GM18511 (cell line): Measurements from ENCODE around the gene KCTD16.

Experiments
- ATAC-seq: cut with Tn5 transposase; IDR thresholded peaks from one replicate; pipeline ENCODE4 v1.9.1; 2021; ENCODE audit warnings: mild to moderate bottlenecking, moderate library complexity; ENCODE audit not compliant: unreplicated experiment

The KCTD16 gene

DNA sequence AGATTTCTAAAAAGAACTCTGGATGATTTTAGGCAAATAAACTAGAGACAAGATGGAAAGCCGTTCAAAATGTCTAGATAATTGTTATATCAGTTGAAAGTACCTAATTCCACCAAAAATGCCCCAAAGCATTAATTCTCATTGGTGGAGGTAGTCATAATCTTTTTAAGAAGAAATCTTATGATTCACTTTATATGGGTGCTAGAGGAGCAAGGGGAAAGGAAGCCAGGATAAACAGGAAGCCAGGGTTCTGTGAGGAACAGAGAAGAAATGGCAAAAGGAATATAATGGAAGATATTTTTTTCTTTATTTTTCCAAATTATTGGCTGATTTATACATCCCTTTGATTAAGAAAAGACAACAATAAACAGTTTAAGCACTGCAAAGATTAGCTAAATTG, 8.0 kb upstream of the KCTD16 start:
- ATAC-seq, result no peak

DNA sequence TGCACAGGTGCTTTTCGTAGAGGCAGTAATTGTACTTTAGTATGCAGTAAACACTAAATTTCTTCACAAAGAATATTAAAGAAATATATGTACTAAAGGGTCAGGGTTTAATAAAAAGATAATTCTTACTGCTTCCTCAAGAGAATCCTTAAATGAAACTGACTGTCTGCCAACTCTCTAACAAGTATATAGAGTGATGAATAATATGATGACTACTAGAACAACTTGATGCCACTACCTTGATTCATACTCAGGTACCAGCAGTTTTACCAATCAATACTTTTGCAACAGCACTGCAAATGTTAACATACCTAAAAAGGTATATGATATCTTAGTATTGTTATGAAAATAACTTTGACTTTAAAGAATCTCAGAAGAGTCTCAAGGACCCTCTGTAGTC, 4.0 kb upstream of the KCTD16 start:
- no peak for ATAC-seq

GRCh38 chr5:144167998-144168397, 2.7 kb upstream of the KCTD16 start:
- ATAC-seq, result no peak

GRCh38 chr5:144169904-144170275, 783 bp upstream of the KCTD16 start:
- peak; percentile 3 for ATAC-seq

DNA sequence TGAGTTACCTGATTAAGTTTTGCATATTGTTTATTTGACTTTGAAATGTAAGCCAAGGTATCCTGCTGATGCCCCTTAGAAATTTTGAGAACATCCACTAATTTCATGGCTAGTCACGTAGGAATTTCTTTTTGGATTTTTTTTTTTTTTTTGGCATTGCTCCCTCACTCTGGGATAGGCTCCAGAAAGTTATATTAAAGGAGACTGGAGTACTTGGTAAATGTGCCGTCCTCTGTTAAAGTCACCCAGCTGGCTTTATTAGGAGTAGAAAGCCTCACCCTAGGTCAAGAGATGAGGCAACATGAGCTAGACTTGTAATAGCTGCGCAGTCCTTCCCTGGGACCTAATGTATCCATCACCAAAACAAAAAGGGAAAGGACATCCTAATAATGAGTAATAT, 3.1 kb downstream of the KCTD16 start:
- no peak for ATAC-seq

GRCh38 chr5:144177548-144177947, 6.9 kb downstream of the KCTD16 start:
- ATAC-seq, result no peak

DNA sequence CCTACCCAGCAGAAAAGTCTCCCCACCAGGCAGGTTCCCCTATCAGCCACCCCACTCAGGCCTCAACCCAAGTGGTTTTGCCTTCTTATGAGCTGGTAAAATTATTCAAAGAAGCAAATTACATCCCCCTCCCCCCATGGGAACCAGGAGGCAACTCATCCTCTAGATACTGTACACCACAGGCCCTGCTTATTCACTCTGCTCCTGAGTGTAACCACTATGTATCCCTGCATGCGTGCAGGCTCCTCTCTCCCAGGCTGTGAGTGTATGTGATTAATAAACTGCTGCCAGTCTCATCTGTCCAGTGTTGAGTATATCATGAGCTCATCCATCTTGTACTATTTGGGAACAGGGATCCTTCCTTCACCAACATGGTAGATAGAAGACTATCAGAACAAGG, 8.6 kb downstream of the KCTD16 start:
- no peak for ATAC-seq

DNA sequence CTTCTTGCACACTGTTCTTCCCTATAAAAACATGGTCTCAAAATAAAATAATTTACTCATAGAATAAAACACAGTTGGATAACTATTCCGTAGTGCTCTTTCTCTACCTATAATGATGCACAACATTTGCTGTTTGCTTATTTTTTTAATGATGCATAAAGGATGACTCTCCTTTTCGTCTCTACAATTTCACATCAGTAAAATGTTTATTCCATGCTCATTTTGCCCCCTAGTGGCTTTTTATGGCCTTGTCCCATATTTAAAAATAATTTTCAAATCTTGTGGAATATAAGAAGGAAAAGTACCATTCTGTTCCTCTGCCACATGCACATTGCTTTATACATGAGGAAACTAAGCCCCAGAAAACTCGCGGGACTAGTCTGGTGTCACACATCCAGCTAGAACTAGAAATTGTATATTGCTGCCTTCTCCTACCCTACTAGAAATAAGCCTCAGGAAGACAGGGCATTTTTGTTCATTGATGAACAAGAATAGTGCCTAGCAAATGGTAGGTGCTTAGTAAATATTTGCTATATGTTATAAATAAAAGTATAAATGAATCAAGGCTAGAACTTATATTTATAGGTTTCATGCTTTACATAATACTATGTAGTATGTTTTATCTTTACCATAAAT, 12.7 kb downstream of the KCTD16 start:
- ATAC-seq, result no peak

DNA sequence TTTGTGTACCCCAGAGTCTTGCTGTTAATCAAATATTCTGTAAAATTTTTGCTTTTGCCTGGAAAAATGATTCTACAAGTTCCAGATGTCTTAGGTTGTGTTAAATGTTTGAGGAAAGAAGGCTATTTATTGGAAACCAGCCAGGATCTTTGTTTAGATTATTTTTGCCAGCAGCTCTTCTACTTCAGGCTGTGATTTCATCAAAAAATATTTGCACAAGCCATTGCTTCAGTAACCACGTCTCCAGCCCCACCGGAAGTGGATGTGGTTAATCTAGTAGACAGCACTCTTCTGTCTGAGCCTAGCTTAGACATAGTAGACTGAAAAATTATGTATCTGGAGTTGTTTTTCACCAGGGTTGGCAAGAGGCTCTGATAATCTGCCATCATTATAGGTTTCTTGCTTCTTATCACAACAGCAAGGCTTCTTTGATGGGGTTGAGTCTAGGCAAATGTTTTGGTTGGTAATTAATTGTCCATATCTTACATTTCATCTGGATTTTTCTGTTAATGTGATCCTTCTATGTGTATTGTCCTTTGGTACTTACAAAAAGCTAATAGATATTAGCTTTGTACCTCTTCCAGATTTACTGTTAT, 17.1 kb downstream of the KCTD16 start:
- peak; percentile 82 for ATAC-seq

GRCh38 chr5:144189800-144190429, 19.2 kb downstream of the KCTD16 start:
- no peak for ATAC-seq

- no peak for ATAC-seq
Observed at GRCh38 chr5:144191531-144191930, 20.9 kb downstream of the KCTD16 start.

DNA sequence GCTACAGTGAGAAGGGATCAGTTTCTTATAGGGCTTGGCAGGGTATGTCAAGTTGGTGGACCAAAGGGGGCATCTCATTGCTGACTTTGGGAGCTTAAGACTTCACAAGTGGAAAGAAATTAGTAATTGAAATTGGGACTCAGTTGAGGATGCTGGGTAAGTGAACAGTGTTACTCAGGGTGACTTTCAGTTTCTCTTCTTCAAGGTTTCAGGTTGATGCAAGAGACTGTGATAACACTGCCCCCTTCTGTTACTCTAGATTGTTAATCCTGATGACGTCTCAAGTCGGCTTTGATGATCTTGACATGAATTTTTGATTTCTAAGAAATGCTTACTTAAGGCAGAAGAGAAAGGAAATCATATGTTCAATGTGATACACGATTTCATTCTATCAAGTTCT, 21.3 kb downstream of the KCTD16 start:
- peak; percentile 94 for ATAC-seq

GRCh38 chr5:144192661-144193060, 22.0 kb downstream of the KCTD16 start:
- no peak for ATAC-seq

- no peak for ATAC-seq
Observed at GRCh38 chr5:144194144-144194543, 23.5 kb downstream of the KCTD16 start.

GRCh38 chr5:144195448-144195847, 24.8 kb downstream of the KCTD16 start:
- ATAC-seq, result no peak

DNA sequence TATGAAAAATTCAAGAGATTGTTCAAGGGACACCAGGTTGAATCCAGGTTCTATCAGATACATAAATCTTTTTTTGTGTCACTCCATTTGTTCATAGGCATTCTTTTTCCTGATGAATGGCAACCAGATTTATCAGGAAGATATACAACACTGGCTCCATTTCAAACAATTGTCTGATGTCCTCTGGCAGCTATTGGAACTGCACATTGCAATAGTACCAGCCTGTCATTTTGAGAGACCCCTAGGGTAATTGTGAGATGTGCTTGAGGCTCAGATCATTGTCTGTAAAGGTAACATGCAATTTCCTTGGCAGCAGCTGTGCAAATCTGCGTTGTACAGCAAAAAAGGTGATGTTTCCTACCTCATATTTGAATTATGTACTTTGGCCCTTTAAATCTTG, 25.9 kb downstream of the KCTD16 start:
- ATAC-seq, result no peak

- ATAC-seq, result no peak
Observed at GRCh38 chr5:144198386-144198785, 27.7 kb downstream of the KCTD16 start.

GRCh38 chr5:144201588-144201987, 30.9 kb downstream of the KCTD16 start:
- no peak for ATAC-seq

DNA sequence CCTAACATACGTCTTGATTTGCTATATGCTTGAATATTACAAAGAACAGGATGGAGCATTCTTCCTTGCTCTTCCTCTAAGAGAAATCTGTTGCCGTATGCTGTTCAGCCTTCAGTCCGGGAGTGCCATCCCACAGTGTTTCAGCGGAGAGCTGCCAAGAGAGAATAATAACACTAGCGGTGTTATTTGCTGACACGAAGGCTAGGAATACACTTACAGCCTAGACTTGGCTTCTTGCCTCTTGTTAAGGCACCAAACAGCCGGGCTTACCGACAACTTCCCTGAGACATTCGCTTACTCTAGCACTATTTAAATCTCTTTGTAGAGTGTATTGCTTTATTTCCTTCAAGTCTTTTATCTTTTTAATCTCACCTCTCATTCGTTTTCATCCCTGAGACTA, 31.4 kb downstream of the KCTD16 start:
- ATAC-seq, result no peak

DNA sequence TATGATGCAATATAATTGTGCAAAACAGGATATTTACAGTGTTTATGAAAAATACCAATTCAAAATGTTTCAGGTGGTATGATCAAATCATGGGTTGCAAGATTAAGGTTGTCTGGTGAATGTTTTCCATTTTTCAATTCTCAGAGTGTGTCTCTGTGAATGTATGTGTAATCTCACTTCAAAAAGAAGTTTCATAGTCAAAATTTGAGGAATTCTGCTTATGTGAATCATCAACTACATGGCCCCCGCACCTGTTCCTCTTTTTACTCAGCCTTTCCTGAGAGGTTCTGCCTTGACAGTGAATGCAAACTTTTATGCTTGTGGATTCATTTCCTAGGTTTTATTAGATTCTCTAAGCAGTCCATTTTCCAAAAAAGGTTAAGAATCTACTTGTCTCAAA, 32.1 kb downstream of the KCTD16 start:
- ATAC-seq, result no peak

- peak; percentile 90 for ATAC-seq
Observed at GRCh38 chr5:144203750-144204596, 33.3 kb downstream of the KCTD16 start.

DNA sequence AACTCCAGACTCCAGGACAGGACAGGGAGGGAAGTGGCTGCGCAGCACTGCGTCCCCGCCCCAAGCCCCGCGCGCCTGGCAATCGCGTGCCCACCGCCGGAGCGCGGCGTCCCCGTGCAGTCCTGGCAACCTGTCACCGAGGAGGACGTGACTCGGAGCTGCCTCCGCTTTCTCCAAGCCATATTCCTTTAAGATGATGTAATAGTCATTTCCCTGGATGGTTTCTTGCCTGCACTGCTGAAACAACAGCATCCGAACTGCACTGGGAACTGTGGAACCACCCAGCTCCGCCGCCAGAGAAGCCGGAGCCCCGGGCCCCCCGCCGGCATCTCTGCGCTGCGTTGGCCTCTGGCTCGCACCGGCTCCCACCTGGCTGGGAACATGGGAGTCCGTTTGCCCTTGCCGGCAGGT, 34.5 kb downstream of the KCTD16 start:
- no peak for ATAC-seq
